ENCODE data around the gene ITGA3.

The ITGA3 gene

GRCh38 chr17:50128441-50129352, 72.8 kb downstream of the ITGA3 start:
- in situ Hi-C loops (cut with HindIII; ENCODE audit: low sequenced_read_pairs) = no loop called here
- no peak for TF ChIP-seq CTCF (IDR thresholded peaks at IDR 0.05; ENCODE audit: low read depth, low read length)
- peak overlapping the region; percentile 52 for H3K4me3 ChIP-seq (ENCODE audit: low read depth, low read length)
- peak; percentile 19 for DNase-seq (ENCODE audit: low read depth, low spot score)

GRCh38 chr17:50129353-50129727, 73.4 kb downstream of the ITGA3 start:
- H3K4me3 ChIP-seq (ENCODE audit: low read depth, low read length) = peak overlapping the region; percentile 52
- in situ Hi-C loops (cut with HindIII; ENCODE audit: low sequenced_read_pairs) = no loop called here
- no peak for DNase-seq (ENCODE audit: low read depth, low spot score)
- no peak for TF ChIP-seq CTCF (IDR thresholded peaks at IDR 0.05; ENCODE audit: low read depth, low read length)

- no peak for TF ChIP-seq CTCF (IDR thresholded peaks at IDR 0.05; ENCODE audit: low read depth, low read length)
- in situ Hi-C loops (cut with HindIII; ENCODE audit: low sequenced_read_pairs) = no loop called here
- peak within 1 kb of the TSS; percentile 52 for H3K4me3 ChIP-seq (ENCODE audit: low read depth, low read length)
- peak; percentile 26 for DNase-seq (ENCODE audit: low read depth, low spot score)
Observed at GRCh38 chr17:50129728-50130558, 74.0 kb downstream of the ITGA3 start, which contains the start of gene SAMD14. Gene SAMD14 (minus strand): TSS chr17:50130160. CDS start chr17:50124959, 5,201 bp downstream.

GRCh38 chr17:50130559-50131305, 74.8 kb downstream of the ITGA3 start:
- TF ChIP-seq CTCF (IDR thresholded peaks at IDR 0.05; ENCODE audit: low read depth, low read length) = no peak
- DNase-seq (ENCODE audit: low read depth, low spot score) = no peak
- in situ Hi-C loops (cut with HindIII; ENCODE audit: low sequenced_read_pairs) = no loop called here
- peak overlapping the region; percentile 46 for H3K4me3 ChIP-seq (ENCODE audit: low read depth, low read length)

GRCh38 chr17:50132104-50132794, 76.3 kb downstream of the ITGA3 start:
- in situ Hi-C loops (cut with HindIII; ENCODE audit: low sequenced_read_pairs) = no loop called here
- no peak for TF ChIP-seq CTCF (IDR thresholded peaks at IDR 0.05; ENCODE audit: low read depth, low read length)
- H3K4me3 ChIP-seq (ENCODE audit: low read depth, low read length) = no peak overlapping the region
- no peak for DNase-seq (ENCODE audit: low read depth, low spot score)

Measured in astrocyte of the spinal cord (primary cell).